HepG2 (cell line): ENCODE measurements around the gene EMID1. TPM values are rescaled to one million over a fixed set of nuclear protein-coding genes. Genes with fewer than 3 reads are reported as not detected.

Experiments used
- ATAC-seq: fragments of 200-7000 bp; cut with Tn5 transposase; 3 replicates; pipeline ENCODE4 v1.9.1; 2020; ENCODE audit warnings: mild to moderate bottlenecking, moderate library complexity
- BruUV-seq: library from RNA; stranded (reverse); fragments of 400-500 nt; replicated peaks from 2 replicates; lab custom pipeline; 2021; lab: Mats Ljungman, UMichigan
- CTCF ChIA-PET: fragments of 300-600 bp; formaldehyde crosslinking; extraction: SDS; loops from one replicate; lab custom pipeline; 2021; ENCODE audit warnings: low total read pairs, inconsistent platforms, low intra/inter-chr PET ratio; lab: Yijun Ruan, JAX
- POLR2A ChIA-PET: fragments of 350-600 bp; sonication (Branson Sonifier 250); formaldehyde crosslinking; loops from one replicate; lab custom pipeline; 2020; ENCODE audit warnings: antibody characterized with exemption, inconsistent platforms; lab: Yijun Ruan, JAX
- DNase-seq: peaks from one replicate; pipeline ENCODE4 v3.0.0-alpha.2; 2015; ENCODE audit warnings: low spot score
- FAIRE-seq: peaks from 3 replicates; lab custom pipeline; 2011; peaks lifted over from hg19 to GRCh38; lab: Jason Lieb, UNC
- H2AFZ ChIP-seq: one replicate; pipeline ENCODE4 v1.6.1; 2011; ENCODE audit warnings: low read length, inconsistent platforms
- H3K27ac ChIP-seq: fragments of 300-600 bp; 3 replicates; pipeline ENCODE4 v1.8.0; 2011; ENCODE audit warnings: mixed run types, mild to moderate bottlenecking, mixed read lengths, low read length, inconsistent platforms; ENCODE audit not compliant: insufficient read depth; ENCODE audit errors: extremely low read length
- H3K27me3 ChIP-seq, 2 experiments: fragments of 200-600 bp in 1 of 2; 2 replicates in 1 of 2; 3 replicates in 1 of 2; pipeline versions ENCODE4 v1.6.0 to v1.8.0; 2011; ENCODE audit warnings: low read length in 2 of 2, mild to moderate bottlenecking in 2 of 2, moderate library complexity in 2 of 2, inconsistent platforms in 1 of 2; ENCODE audit not compliant: insufficient read depth in 2 of 2, control insufficient read depth in 1 of 2
- H3K36me3 ChIP-seq, 2 experiments: fragments of 200-600 bp in 1 of 2; replicated peaks in 1 of 2; 2 replicates in 1 of 2; 3 replicates in 1 of 2; pipeline versions ENCODE4 v1.5.1 to v1.8.0; 2011; ENCODE audit warnings: low read length in 2 of 2, inconsistent platforms in 1 of 2; ENCODE audit not compliant: insufficient read depth in 2 of 2, control insufficient read depth in 1 of 2
- H3K4me1 ChIP-seq: 2 replicates; pipeline ENCODE4 v1.5.1; 2012; ENCODE audit warnings: low read length, inconsistent platforms; ENCODE audit not compliant: insufficient read depth
- H3K4me2 ChIP-seq: 2 replicates; pipeline ENCODE4 v1.6.0; 2011; ENCODE audit warnings: low read depth, low read length, inconsistent platforms
- H3K4me3 ChIP-seq, 3 experiments: fragments of 200-600 bp in 1 of 3; sonication (generic), shearing (Covaris generic) in 1 of 3; replicated peaks in 1 of 3; 2 replicates each; pipeline ENCODE4 v1.5.1; 2011 to 2016; ENCODE audit warnings: low read length in 3 of 3, inconsistent platforms in 2 of 3, low read depth in 2 of 3, mild to moderate bottlenecking in 2 of 3, control low read depth in 1 of 3, mixed read lengths in 1 of 3; ENCODE audit not compliant: insufficient read depth in 1 of 3
- H3K79me2 ChIP-seq: one replicate; pipeline ENCODE4 v1.6.1; 2011; ENCODE audit warnings: low read length, inconsistent platforms; ENCODE audit not compliant: insufficient read depth
- H3K9ac ChIP-seq: 2 replicates; pipeline ENCODE4 v1.6.0; 2011; ENCODE audit warnings: mild to moderate bottlenecking, low read depth, low read length, inconsistent platforms; ENCODE audit not compliant: insufficient read depth
- H3K9me3 ChIP-seq: 2 replicates; pipeline ENCODE4 v1.5.1; 2012; ENCODE audit warnings: mild to moderate bottlenecking, low read length
- H4K20me1 ChIP-seq: 2 replicates; pipeline ENCODE4 v1.6.0; 2011; ENCODE audit warnings: inconsistent platforms, mild to moderate bottlenecking, low read length, moderate library complexity; ENCODE audit not compliant: insufficient read depth
- AGO2 ChIP-seq: fragments of 200-400 bp; formaldehyde crosslinking; optimal IDR thresholded peaks from 2 replicates; pipeline ENCODE3; 2017; ENCODE audit warnings: mild to moderate bottlenecking, low read depth, low read length, moderate library complexity
- ATM ChIP-seq: fragments of 450-650 bp; IDR thresholded peaks from 2 replicates; pipeline ENCODE4 v1.7.1; 2017; ENCODE audit warnings: mild to moderate bottlenecking, borderline replicate concordance
- CCAR2 ChIP-seq: fragments of 200-400 bp; formaldehyde crosslinking; optimal IDR thresholded peaks from 2 replicates; pipeline ENCODE3; 2018; ENCODE audit warnings: low read depth, mild to moderate bottlenecking, low read length, moderate library complexity
- CTCF ChIP-seq: sonication (generic); formaldehyde crosslinking; IDR thresholded peaks from 2 replicates; pipeline ENCODE4 v1.5.0; 2020; ENCODE audit warnings: mild to moderate bottlenecking, missing genetic modification reagents, moderate library complexity
- GPN1 ChIP-seq: sonication (generic); formaldehyde crosslinking; IDR thresholded peaks from 2 replicates; pipeline ENCODE4 v1.5.1; 2020; ENCODE audit warnings: missing genetic modification reagents, borderline replicate concordance
- HES4 ChIP-seq: sonication (generic); formaldehyde crosslinking; IDR thresholded peaks from 2 replicates; pipeline ENCODE4 v1.9.0; 2021; ENCODE audit warnings: mild to moderate bottlenecking, missing genetic modification reagents, borderline replicate concordance
- HNRNPLL ChIP-seq: fragments of 200-400 bp; formaldehyde crosslinking; IDR thresholded peaks from 2 replicates; pipeline ENCODE4 v1.6.1; 2017; ENCODE audit warnings: mild to moderate bottlenecking, low read depth, low read length; ENCODE audit not compliant: poor library complexity, severe bottlenecking
- HOXD1 ChIP-seq: sonication (generic); formaldehyde crosslinking; IDR thresholded peaks from 2 replicates; pipeline ENCODE4 v1.5.0; 2020; ENCODE audit warnings: missing genetic modification reagents
- MNT ChIP-seq: fragments of 450-650 bp; IDR thresholded peaks from 2 replicates; pipeline ENCODE4 v1.6.1; 2016
- RFX3 ChIP-seq: IDR thresholded peaks from 2 replicates; pipeline ENCODE4 v1.6.1; 2016; ENCODE audit warnings: missing biosample characterization, missing genetic modification reagents
- SIN3B ChIP-seq: fragments of 150-350 bp; IDR thresholded peaks from 2 replicates; pipeline ENCODE4 v1.6.1; 2014; ENCODE audit warnings: low read length
- ZHX1 ChIP-seq: sonication (generic); formaldehyde crosslinking; IDR thresholded peaks from 2 replicates; pipeline ENCODE4 v1.8.1; 2022; ENCODE audit warnings: low read depth, mild to moderate bottlenecking, missing genetic modification reagents
- ZNF24 ChIP-seq: fragments of 450-650 bp; IDR thresholded peaks from 2 replicates; pipeline ENCODE4 v1.6.1; 2017; ENCODE audit warnings: antibody characterized with exemption, mild to moderate bottlenecking
- ZNF451 ChIP-seq: sonication (generic); formaldehyde crosslinking; IDR thresholded peaks from 2 replicates; pipeline ENCODE4 v1.5.0; 2020; ENCODE audit warnings: mild to moderate bottlenecking, missing genetic modification reagents
- WGBS: methylation state at CpG from one replicate; pipeline ENCODE4 v1.1.6; 2017; ENCODE audit warnings: low lambda C conversion rate; 5-methylcytosine and 5-hydroxymethylcytosine counted together
- in situ Hi-C: cut with HindIII; loops from 2 replicates; pipeline ENCODE4 v1.10.0; 2017; ENCODE audit warnings: low pct_unique_long_range_greater_than_20kb; ENCODE audit not compliant: extremely low pct_ligation_motif_present
- intact Hi-C: fragments of 100-400 bp; cut with micrococcal nuclease; formaldehyde crosslinking; loops from one replicate; pipeline ENCODE4 v1.10.0; 2022; ENCODE audit not compliant: unreplicated experiment
- polyA plus RNA-seq, 8 experiments: library from polyadenylated mRNA; depleted of rRNA in 3 of 8; stranded (reverse) in 7 of 8; unstranded in 1 of 8; fragments of >200 nt; fragmentation: Illumina TruSeq in 4 of 8; extraction: Trizol in 4 of 8; gene quantifications; 2 replicates each; pipeline versions ENCODE4 v1.2.1 to v1.2.3, GENCODE V29; 2011 to 2016; ENCODE audit warnings: low read depth in 4 of 8, missing spikeins in 1 of 8, mixed read lengths in 1 of 8; ENCODE audit not compliant: insufficient read depth in 1 of 8
- total RNA-seq, 5 experiments: library from RNA; depleted of rRNA; stranded (reverse); fragments of >200 nt; fragmentation: Illumina TruSeq; extraction: Trizol; gene quantifications; 2 replicates each; pipeline ENCODE4 v1.2.3, GENCODE V29; 2016; ENCODE audit warnings: low read depth in 1 of 5

EMID1 gene
- total and polyA plus RNA-seq, 2 of the 13 experiments (the other 11 are each of a cell fraction or from before 2014, with no cell fraction given), result 0.45 to 0.82 TPM

- Histone ChIP-seq H3K4me3 (no peak overlapping the region), H3K9ac (no peak overlapping the region), H4K20me1 (no peaks in the 10 kb centered on the region), H3K79me2 (no peaks in the 10 kb centered on the region), H2AFZ (no peak overlapping the region), H3K4me2 (no peak overlapping the region), H3K9me3 (no peaks in the 10 kb centered on the region), H3K4me1 (peaks cover 12% of the 10 kb centered on the region)
- in situ Hi-C loops (no loop called here), intact Hi-C loops (no loop called here)
- 68% methylated on average over 7 of the region's 9 CpGs for WGBS
- FAIRE-seq (no peak), DNase-seq (no peak)
- TF ChIP-seq MNT (peak; percentile 5; the same call in 1 of the 2 replicates), CCAR2 (no peak), AGO2 (no peak), SIN3B (no peak), HOXD1 (CRISPR knock-in tag) (no peak), HES4 (CRISPR knock-in tag) (no peak), ZNF24 (no peak)
- TF ChIP-seq, all 625 proteins: peak for 1
- H3K27me3 ChIP-seq, result peaks cover 2 to 22% of the 10 kb centered on the region in 2 experiments
- ChIA-PET CTCF (no interaction called here), POLR2A (no interaction called here)
- H3K36me3 ChIP-seq, result no peaks in the 10 kb centered on the region
- no TSS peak for BruUV-seq
- no peak overlapping the region for H3K27ac ChIP-seq
- ATAC-seq, result no peak
These were observed 5.8 kb downstream of the EMID1 start for GRCh38 chr22:29211466-29211865.

- H3K27ac ChIP-seq, result no peak overlapping the region
- no peak for ATAC-seq
- DNase-seq, result no peak
- H3K27me3 ChIP-seq, result peaks cover 0 to 13% of the 10 kb centered on the region in 2 experiments; a peak in 4 of 5 replicates
- CTCF ChIA-PET, result no interaction called here
- POLR2A ChIA-PET, result no interaction called here
- no peak overlapping the region for H3K9ac ChIP-seq
- H2AFZ ChIP-seq, result no peak overlapping the region
- H3K4me2 ChIP-seq, result no peak overlapping the region
- no peaks in the 10 kb centered on the region for H3K36me3 ChIP-seq
- no peak for FAIRE-seq
- no peaks in the 10 kb centered on the region for H3K9me3 ChIP-seq
- no peak overlapping the region for H3K4me3 ChIP-seq
- no peaks in the 10 kb centered on the region for H3K79me2 ChIP-seq
- WGBS, result 56% methylated on average over 11 of the region's 11 CpGs
- in situ Hi-C loops, result no loop called here
- intact Hi-C loops, result no loop called here
- BruUV-seq, result no TSS peak
- no peaks in the 10 kb centered on the region for H4K20me1 ChIP-seq
- peaks cover 22% of the 10 kb centered on the region for H3K4me1 ChIP-seq
- TF ChIP-seq ZNF451 (CRISPR knock-in tag), result no peak
- no peak for TF ChIP-seq GPN1
- no peak for TF ChIP-seq HNRNPLL
- TF ChIP-seq CTCF, result no peak
- TF ChIP-seq ATM, result no peak
- no peak for TF ChIP-seq ZHX1
- no peak for TF ChIP-seq RFX3 (CRISPR knock-in tag)
These were observed 7.0 kb downstream of the EMID1 start for GRCh38 chr22:29212743-29213142.
